SK-N-MC (cell line): ENCODE data around the gene PIK3R4.

Experiments used
- EZH2 ChIP-seq: fragments of 200-600 bp; sonication (generic); IDR thresholded peaks from one replicate; pipeline ENCODE4 v1.6.1; 2017; ENCODE audit warnings: antibody characterized with exemption
- POLR2AphosphoS5 ChIP-seq: IDR thresholded peaks from 2 replicates; pipeline ENCODE4 v1.6.1; 2012; ENCODE audit warnings: mild to moderate bottlenecking, low read depth, low read length, borderline replicate concordance

DNA sequence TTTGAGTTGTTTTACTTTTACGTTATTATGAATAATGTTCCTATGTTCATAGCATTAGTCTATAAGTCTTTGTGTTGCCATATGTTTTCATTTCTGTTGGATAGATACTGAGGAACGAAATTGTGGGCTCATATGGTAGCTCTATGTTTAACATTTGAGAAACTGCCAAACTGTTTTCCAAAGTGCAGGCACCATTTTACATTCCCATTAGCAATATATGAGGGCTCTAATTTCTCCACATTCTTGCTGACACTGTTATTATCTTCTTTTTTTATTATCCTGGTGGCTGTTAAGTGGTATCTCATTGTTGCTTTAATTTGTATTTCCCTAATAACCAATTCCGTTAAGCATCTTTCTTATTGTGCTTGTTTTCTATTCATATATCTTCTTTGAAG lies 1.8 kb upstream of the PIK3R4 start:
- TF ChIP-seq EZH2, result no peak
- no peak for TF ChIP-seq POLR2AphosphoS5
